Activated CD8-positive, alpha-beta memory T cell treated with anti-CD3 and anti-CD28 coated beads, Interleukin-2, amount 50 U/mL, for 4 hours (primary cell): ENCODE measurements around the gene KCNJ9.

Experiments
- DNase-seq: peaks from one replicate; pipeline ENCODE4 v3.0.0-alpha.2; 2020

Gene KCNJ9

DNA sequence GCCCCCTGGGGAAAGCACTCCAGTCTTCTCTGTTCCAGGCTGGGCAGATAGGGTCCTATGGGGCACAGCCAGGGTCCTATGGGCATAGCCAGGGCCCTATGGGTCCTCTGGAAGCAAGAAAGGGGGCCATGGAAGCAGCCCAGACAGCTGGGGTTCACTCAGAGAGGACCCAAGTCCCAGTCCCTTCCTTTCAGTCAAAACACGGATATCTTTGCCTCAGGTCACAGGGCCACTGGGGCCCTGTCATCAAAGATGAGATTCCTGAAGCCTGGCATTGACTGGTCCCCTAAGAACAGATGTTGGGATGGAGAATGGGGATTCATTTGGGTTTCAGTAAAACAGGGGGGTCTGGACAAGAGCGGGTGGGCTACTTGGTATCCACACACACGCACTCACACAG lies 8.5 kb downstream of the KCNJ9 start:
- no peak for DNase-seq

DNA sequence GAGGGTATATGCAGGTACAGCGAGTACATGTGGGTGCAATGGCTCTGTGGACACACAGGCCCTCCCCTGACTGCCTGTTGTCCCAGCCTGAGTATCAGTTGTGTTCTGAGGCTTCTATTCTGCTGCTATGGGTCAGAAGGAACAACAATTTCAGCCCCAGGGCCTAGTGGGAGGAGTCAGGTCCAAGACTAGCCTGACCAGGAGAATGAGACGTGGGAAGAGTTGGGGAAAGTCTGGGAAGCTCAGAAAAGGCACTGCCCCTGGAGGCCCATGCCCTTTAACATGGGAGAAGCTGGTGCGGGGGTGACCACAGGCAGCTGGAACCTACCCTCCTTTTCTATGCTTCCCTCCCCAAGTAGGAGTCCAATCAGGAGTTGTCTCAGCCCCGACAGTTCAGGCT lies 9.4 kb downstream of the KCNJ9 start:
- no peak for DNase-seq

DNA sequence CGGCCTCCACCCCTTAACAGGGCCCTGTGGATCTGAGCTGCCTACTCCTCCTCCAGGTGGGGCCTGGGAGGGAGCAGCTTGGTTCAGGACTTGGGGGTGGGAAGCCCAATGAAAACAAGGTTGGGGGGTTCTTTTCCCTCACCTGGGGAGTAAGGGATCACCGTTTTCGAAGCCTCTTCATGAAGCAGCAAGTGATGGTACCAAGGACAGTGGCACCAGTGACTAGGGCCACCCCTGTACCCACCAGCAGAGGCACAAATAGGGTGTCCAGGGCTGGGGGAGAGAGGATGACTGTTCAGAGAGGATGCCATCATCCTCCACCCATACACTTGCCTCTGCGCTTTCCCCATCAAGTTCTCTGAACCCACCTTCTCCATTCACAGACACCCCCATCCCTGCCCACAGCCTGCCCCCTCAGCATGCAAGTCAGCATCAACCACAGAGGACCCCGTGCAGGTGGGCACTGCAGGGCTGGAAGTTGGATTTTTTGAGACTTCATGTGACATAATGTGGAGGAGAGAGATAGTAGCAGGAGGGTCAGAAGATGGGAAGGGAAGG lies 10.4 kb downstream of the KCNJ9 start:
- no peak for DNase-seq

DNA sequence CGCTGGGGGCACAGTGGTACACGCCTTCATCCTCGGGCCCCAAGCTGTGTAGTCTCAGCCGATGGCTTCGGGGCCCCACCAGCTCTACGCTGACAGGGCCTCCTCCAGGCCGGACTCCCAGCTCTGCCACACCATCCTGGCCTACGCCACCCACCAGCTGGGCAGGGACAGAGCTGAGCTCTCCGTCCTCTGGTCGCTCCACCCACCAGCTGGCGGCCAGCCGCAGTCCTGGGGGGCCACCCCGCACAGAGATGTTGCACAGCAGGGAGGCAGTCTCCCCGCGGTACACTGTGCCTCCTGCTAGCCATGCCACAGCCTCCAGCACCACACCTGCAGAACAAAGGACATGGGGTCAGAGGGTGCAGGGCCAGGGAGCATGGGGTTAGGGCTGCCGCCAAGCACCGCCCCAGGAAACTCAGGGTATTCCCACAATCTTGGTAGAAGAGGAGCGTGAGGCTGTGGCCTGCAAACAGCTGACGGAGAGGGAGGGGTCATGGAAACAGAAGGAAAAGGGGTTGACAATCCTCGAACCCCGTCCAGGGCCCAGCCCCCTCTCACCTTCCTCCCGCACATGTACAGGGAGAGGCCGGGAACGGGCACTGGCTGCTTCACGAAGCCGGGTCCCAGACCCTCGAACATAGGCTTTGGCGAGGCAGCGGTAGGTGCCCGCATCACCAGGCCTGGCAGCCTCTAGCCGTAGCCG lies 11.2 kb downstream of the KCNJ9 start:
- no peak for DNase-seq

DNA sequence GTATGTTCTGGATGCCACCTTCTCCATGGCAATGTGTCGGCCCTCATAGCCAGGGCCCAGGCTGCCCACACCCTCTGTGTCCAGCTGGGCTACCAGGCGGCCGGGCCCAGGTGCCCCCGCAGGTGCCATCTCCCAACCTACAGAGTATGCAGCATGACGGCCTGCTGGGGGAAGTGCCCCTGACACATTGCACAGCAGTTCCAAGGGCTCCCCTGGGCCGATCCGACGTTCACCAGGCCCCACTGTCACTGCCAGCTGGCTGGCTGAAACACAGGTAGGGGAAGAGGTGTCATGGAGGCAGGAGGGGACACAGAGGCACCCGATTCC lies 11.7 kb downstream of the KCNJ9 start:
- DNase-seq: no peak

DNA sequence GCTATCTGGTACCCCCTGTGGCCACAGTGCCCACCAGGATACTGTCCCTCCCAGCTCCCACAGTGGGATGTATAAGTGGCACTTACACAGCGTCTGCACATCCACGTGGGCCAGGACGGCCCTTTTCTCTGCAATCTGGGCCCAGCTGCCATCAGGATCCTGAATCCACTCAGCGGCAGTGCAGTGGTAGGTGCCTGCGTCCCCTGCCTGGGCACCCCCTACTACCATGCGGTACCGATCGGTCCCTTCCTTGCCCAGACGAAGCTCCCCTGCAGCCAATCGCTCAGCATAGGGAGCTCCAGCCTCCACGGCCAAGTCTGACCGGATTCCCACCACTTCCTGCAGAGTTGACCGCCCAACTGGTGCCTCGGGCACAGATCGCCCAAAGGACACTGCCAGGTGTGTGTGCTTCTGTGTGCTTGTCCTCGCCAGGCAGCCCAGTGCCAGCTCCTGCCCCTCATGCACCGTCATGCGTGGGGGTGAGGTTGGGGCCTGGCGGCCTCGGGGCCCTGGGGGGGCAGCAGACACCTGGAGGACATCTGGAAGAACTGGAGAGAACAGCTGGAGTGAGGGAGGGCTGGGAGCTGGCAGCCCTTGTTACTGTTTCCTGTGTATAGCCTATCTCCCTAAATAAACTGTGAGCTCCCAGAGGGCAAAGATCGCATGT lies 12.4 kb downstream of the KCNJ9 start:
- DNase-seq: no peak

DNA sequence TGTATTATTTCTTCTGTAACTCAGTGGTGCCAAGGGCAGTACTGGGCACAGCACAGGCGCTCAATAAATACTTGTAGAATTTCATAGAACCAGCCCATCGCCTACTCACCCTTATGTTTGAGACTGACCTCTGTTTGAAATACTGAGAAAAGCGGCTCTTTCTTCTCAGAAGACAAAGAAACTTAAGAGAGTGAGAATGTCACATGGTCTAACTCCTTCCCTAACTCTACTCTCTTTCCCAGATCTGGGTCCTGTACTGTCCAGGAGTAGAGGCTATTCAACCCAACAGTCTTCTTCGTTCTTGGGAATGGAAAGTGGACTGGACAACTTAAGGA lies 12.9 kb downstream of the KCNJ9 start:
- no peak for DNase-seq

DNA sequence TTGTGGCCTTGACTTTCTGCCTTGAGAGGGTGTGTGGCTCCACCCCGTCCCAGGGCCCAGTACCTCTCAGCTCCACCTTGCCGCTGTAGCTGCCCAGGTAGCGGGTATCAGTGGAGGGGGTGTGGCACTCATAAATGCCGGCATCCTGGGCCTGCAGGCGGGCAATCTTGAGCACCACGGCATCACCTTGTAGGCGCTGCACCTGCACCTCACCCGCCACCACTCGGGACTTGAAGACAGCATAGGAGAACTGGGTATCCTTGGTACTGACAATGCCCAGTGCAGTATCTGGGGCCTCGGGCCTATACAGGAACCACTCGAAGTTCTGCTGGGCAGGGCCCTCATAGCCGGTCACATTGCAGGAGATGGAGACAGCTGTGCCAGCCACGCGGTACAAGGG lies 13.5 kb downstream of the KCNJ9 start:
- DNase-seq: no peak

DNA sequence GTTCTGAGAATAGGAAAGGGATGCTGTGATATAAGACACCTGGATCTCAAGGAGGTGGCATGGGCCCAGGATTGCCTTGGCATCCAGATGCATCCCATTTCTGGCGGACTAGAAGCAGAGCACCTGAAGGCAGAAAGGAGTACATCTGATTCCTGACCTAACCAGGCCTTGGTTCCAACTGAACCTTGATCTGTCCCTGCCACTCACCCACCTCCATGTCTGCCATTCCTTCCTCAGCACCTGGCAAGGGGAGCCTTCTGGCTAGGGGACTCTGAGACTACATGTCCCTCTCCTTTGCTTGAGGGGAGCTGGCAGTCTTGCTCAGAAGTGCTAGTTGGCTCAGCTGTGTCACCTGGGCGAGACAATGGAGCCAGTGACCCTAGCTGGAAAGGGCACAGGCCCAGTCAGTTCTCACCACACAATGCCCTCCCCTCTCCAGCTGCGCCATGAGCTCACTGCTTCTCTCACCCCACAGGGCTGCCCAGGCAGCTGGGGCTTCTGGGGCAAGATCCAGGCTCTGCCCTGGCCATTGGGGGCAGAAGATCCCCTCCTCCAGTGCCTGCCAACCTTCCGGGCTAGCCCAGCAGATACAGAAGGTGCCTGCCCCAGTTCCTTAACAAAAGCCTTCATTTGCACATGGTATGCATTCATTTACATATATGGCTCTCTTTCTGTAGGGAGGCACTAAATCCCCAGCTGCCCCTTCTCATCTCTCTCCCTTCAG lies 14.2 kb downstream of the KCNJ9 start:
- DNase-seq: no peak

DNA sequence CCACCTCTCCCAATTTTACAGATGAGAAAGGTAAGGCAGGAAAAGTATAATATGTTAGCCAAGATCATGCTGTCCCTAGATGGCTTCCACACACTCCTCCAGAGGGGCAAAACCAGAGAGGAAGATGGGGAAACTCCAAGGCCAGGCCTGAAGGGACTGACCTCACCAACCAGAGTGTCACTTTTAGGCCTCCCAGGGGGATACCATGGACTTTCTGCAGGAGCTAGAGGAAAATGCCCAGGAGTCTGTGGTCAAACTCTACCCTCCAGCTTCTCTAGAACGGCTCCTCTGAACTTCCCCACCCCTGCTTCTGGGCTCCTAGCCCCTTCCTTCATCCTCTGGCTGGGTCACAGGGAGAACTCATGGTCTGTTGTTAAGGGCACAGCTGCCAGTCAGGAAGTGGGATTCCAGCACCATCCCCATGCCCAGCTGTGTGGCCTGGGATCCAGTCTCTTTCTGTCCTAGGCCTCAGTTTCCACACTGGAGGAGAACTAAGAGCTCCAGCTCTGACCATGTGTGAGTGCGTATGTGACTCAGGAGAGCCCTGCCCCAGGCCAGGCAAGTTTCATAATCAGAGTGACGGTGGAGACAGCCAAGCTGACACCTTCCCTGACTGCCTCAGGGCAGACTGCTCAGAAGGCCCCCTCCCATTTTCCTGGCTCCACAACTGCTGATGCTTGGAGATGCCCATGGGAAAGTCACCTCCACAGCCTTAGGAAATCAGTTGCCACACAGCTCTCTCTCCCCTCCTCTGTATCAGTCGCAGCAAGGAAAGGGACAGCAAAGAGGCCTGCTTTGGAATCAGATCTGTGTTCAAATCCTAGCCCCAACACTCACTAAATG lies 15.2 kb downstream of the KCNJ9 start:
- DNase-seq: no peak

DNA sequence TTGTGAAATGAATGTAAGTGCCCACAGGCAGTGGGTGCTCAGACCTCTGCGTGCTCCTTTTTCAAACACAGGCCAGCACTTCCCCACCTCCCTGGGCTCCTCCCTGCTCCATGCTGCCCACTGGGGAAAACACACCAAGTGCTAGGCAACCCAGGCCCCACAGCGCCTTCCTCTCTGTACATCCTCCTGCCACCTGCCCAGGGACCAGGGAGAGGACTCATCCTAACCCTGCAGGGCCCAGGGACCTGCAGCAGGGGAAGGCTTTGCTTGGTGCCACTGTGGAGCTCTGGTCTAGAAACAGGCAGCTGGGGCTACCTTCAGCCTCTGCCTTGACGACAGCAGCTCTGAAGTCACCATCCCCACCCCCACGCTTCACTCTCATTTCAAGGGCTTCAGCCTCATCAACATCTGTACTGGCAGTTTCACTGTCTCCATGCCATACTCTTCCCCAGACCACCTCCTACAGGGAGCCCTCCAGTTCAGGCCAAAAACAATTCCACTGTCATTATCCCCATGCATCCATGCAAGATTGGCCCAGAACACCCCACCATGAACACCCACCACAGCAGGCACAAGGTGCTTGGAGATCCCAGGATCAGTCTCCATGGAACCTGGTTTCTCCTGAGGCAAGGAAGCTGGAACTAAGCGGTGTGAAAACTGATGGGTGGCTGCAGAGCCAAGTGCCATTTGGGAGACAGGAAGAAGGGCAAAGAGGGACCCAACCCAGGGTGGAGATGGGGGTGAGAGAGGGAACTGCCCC lies 16.0 kb downstream of the KCNJ9 start:
- no peak for DNase-seq

DNA sequence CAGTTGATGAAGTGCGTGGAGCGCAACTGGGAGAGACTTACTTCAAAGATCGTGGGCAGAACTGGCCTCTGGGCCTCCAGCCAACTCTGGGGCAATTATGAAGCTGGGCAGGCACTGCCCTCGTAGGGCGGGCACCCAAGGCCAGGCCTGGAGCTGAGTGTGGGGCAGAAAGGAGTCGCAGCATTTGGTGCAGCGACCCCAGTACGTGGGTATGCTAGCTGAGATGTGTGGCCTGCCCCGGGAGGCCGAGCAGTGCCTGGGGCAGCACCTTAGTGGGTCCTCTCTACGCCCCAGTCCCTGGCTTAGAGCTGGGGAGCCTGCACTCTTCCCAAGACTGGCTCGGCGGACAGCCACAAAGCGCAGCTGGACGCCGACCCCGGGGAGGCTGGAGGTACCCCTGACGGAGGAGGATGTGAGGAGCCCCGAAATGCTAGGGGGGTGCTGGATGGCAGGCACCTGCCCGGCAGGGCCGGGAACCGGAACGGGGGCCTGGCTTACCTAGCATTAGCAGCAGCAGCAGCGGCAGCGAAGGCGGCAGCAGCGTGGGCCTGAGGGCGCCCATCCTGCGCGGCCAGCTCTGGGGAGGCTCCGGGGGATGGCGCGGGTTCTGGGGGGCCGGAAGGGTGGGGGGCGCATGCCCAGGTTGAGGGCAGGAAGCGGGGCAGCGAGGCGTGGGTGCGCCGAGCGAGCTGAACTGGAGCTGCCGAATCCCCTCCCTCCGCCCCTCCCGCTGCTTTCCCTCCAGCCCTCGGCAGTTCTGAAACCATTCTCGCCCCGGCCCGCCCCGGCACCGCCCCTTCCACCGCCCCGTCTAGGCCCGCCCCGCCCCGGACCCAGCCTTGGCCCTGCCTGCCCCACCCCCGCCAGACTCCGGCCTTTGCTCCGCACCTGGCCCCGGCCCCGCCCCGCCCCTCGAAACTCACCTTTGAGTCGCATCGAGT lies 16.8 kb downstream of the KCNJ9 start, which contains the start of gene IGSF8:
Gene IGSF8 (minus strand): TSS at position 709 of the 941 bp plus-strand sequence. CDS start 147 bp downstream, at position 562.
- peak; percentile 91 for DNase-seq

DNA sequence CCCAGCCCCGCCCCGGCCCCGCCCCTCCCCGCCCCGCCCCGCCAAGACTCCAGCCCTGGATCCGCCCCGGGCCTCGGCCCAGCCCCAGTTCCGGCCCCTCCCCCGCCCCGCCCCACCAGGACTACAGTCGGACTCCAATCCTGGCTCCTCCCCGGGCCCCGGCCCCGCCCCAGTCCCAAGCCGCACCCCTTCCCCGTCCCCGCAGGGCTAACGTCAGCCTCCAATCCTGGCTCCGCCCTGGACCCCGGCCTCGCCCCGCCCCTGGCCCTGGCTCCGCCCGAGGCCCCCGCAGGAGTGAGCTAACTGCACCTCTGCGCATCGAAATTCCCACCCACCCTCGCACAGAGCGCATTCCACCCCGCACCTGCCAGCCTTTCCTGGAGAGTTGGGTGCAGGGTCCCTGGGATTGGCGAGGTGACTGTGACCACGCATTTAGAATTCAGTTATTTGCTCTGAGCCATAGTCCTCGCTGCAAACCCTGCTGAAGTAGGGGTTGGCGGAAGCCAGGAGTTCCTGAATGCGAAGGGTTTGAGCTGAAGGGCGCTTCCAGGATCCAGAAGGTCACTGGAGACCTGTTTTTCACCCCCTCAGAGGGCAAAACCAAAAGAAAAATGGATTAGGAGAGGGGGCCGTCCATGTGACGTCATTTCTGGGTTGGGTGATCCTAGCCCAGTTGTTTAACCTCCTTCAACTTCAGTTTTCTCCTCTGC lies 17.7 kb downstream of the KCNJ9 start:
- DNase-seq: peak; percentile 99

DNA sequence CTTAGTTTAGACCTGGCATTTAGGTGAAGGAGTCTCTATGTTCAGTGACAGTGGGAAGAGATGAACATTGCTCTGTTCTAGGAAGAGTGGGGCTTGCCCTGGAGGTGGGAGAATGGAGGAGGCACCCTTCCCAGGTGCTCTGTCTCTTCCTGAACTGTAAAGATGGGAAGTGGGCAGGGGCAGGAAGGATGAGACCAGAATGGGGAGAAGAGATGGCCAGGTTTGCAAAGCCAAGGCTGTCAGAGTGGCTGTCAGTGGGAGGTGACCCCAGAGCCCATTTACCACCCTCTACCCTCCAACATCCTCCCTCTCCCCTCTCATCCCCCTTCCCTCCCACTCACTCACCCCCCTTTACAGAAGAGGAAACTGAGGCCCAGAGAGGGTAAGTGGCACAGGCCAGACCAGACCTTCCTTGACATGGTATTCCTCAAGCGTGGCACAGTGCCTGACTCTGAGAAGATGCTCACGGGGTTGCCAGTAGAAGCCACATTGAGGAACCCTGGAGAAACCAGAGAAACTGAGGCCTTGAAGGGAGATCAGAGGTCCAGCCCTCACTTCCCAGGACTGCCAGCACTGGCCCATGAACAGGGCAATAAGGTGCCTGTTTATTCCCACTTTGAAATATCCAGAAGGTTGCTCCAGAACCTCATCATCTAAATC lies 18.5 kb downstream of the KCNJ9 start:
- no peak for DNase-seq

DNA sequence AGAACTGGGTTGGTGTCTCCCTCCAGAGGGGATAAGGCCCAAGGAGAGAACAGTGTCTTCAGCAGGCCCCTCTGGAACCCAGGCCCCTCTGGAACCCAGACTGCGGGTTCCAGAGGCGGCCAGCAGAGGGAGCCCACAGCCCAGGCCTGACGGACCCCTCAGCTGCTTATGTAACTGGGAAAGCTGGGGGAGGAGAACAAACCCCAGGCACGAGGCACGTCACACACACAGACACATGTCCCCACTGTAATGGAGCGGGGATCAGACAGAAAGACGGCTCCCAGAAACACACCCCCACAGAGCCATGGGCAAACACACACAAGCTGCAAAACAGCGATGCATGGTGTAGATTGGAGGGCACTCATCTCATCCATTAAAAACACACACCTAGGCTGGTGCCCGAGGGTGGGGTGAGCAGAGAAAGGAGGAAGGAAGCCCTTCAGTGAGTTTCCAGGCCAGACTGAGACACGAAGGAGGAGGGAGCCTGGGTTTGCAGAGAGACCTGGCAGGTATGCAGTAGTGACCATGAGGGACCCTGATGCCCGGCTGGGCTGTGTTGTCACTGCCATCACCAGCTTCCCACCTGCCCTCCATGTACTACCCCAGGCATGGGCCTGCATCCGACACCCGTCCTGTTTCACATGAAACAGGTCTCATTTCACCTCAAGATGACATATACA lies 19.8 kb downstream of the KCNJ9 start:
- DNase-seq: peak; percentile 80

DNA sequence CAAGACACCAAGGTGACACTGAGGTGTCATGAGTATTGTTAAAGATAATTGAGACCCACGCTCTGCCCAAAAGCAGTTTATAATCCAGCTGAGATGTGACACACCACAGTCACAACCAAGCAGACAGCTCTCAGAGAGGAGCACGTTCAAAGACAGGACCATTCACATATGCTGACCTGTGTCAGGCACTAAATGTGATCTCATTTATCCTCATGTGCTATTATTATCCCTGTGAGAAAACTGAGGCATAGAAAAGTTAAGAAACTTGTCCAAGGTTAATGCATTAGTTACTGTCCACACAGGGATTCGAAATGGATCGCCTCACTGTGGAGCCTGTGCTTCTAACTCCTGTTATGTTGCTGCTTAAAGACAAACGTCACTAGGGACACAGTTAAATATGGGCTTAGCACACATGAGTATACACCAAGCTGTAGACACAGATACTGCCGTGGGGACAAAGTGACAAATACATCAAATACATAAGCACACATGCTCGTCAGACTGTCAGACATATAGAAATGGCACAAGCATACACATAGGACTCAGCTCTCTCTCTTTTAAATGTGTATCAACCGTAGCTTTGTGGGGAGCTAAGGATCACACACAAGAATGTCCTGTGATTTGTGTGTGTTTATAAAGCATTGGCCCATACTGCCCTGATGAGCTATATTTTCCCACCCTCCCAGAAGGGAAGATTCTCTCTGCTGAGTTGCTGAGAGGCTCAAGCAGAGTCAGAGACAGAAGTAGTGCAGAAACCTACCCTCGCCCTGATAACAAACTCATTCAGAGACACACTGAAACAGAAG lies 20.6 kb downstream of the KCNJ9 start:
- no peak for DNase-seq

DNA sequence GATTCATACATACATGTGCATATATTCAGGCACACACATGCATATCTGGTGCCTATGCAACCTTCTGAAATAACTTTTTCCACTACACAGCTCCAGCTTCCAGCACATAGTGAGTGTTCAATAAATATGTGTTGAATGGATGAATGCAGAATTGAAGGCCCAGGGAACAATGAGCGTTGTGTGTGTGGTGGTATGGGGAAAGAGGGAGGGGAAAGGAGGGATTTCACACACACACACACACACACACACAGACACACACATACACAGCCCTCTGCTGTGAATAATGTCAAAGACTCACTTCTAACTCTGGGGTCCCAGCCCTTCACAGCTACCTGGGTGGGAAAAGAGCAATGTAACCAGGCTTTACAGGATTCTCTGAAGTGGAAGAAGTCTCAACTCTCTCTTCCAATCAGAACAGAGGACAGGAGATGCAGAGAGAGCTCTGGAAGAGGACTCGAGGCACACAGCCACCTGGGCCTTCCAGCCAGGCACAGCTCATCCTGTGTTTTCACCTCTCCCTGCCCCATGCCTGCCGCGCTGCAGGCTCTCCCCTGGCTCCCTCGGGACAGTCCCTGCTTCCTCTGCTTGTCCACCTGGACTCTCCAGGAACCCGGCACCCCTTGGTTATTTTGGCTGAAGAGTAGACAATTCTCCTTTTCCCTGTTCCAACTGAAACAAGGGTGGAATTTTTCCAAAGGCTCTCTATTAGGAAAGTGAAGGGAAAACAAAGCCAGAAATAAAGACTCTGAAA lies 22.5 kb downstream of the KCNJ9 start:
- no peak for DNase-seq

DNA sequence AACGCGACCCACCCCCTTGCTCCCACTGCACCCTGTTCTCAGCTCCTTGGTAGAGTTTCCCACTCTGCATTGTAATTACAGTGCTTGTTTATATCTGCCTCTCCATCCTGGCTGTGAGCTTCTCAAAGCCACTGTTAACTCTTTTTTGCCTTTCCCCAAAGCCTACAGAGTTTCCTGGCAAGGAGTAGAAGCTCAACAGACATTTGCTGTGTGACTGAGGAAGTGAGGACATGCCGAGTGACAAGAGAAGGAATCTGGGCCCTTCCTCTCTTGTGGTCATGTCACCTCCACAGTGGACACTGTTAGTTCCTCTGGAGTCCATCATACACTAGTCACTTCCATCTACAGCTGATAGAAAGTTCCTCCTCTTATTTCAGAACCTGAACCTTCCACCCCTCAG lies 23.1 kb downstream of the KCNJ9 start:
- no peak for DNase-seq
